Adrenal gland (tissue), 5 donors: Measurements from ENCODE around the gene RHOH.

Source experiments
- POLR2A ChIP-seq, 2 donors: fragments of 450-650 bp; IDR thresholded peaks; one replicate each; pipeline ENCODE4 v1.6.1; 2017; ENCODE audit warnings: antibody characterized with exemption in 2 of 2, mild to moderate bottlenecking in 2 of 2, moderate library complexity in 1 of 2
- TF ChIP-seq, protein P1 (sequence below), 6 experiments: fragments of 450-650 bp in 4 of 6; fragments of 200-600 bp in 2 of 6; sonication (generic) in 1 of 6; IDR thresholded peaks; 1 replicate in 5 of 6; 2 replicates in 1 of 6; pipeline versions ENCODE4 v1.5.1 to v1.8.0; 2016 to 2021; ENCODE audit warnings: antibody characterized with exemption in 6 of 6, mild to moderate bottlenecking in 2 of 6, moderate library complexity in 1 of 6
- donor health status: DM: no; HTN: no; CAD: no.

DNA sequence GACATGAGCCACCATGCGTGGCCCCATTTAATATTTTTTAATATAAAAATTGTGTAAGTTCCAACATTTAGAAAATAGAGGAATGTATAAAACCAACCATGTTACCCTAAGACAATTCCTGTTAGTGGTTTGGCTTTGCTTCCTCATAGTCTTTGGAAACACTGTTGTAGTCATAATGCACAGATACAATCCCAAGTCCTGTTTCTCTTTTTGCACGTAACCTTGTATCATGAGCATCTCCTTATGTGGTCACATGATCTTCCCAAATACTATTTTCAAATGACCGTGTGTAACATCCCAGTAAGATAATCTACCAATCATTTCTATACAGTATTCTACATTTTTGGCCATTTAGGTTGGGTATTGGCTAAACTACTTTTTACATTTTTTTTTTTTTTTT, 13.9 kb upstream of the RHOH start:
- TF ChIP-seq, protein P1, sequence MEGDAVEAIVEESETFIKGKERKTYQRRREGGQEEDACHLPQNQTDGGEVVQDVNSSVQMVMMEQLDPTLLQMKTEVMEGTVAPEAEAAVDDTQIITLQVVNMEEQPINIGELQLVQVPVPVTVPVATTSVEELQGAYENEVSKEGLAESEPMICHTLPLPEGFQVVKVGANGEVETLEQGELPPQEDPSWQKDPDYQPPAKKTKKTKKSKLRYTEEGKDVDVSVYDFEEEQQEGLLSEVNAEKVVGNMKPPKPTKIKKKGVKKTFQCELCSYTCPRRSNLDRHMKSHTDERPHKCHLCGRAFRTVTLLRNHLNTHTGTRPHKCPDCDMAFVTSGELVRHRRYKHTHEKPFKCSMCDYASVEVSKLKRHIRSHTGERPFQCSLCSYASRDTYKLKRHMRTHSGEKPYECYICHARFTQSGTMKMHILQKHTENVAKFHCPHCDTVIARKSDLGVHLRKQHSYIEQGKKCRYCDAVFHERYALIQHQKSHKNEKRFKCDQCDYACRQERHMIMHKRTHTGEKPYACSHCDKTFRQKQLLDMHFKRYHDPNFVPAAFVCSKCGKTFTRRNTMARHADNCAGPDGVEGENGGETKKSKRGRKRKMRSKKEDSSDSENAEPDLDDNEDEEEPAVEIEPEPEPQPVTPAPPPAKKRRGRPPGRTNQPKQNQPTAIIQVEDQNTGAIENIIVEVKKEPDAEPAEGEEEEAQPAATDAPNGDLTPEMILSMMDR (IDR thresholded peaks at IDR 0.05), result no peak
- no peak for TF ChIP-seq POLR2A (IDR thresholded peaks at IDR 0.05)
